ENCODE results near the gene FLCN. TPM values are rescaled to one million over a fixed set of nuclear protein-coding genes. Genes with fewer than 3 reads are reported as not detected.

Gene FLCN
- total and polyA plus RNA-seq, 2 donors (not counting 1 experiment from before 2014, with no cell fraction given), result 16.4 to 68.5 TPM

- no peaks in the 10 kb centered on the region for H4K20me1 ChIP-seq (ENCODE audit: control insufficient read depth, extremely low read depth, insufficient read depth, low read length)
- no peaks in the 10 kb centered on the region for H3K27me3 ChIP-seq (ENCODE audit: control insufficient read depth, insufficient read depth, low read length)
- H3K4me3 ChIP-seq (replicated peaks in 1 of 4; ENCODE audit: control extremely low read depth in 1 of 4, insufficient read depth in 1 of 4, low read depth in 3 of 4, low read length in 4 of 4), result no peak overlapping the region
- H3K9me3 ChIP-seq (ENCODE audit: control insufficient read depth, insufficient read depth, low read depth, low read length), result no peaks in the 10 kb centered on the region
- TF ChIP-seq EZH2 (IDR thresholded peaks at IDR 0.05; ENCODE audit: low read length, missing control alignments) (no peak), CTCF (conservative IDR thresholded peaks at IDR 0.05 in 1 of 2, IDR thresholded peaks at IDR 0.05 in 1 of 2; ENCODE audit: low read depth in 1 of 2, low read length in 2 of 2) (no peak)
- no peak overlapping the region for H3K9ac ChIP-seq (ENCODE audit: insufficient read depth, low read length)
- no peaks in the 10 kb centered on the region for H3K4me1 ChIP-seq (ENCODE audit: control insufficient read depth, extremely low read depth, insufficient read depth, low read length)
- H2AFZ ChIP-seq (ENCODE audit: low read length), result no peak overlapping the region
- H3K4me2 ChIP-seq (ENCODE audit: extremely low read depth, insufficient read depth, low read length), result no peak overlapping the region
- H3K79me2 ChIP-seq (ENCODE audit: control insufficient read depth, insufficient read depth, low read length), result peaks cover 29% of the 10 kb centered on the region
- DNase-seq (ENCODE audit: low read depth in 2 of 2), result no peak
- H3K36me3 ChIP-seq (ENCODE audit: control insufficient read depth, insufficient read depth, low read length), result peaks cover 43% of the 10 kb centered on the region
- H3K27ac ChIP-seq (ENCODE audit: insufficient read depth, low read length), result no peak overlapping the region
These were observed 8.3 kb downstream of the FLCN start for GRCh38 chr17:17228521-17229279.

- H3K4me1 ChIP-seq (ENCODE audit: control insufficient read depth, extremely low read depth, insufficient read depth, low read length), result no peaks in the 10 kb centered on the region
- no peak overlapping the region for H3K27ac ChIP-seq (ENCODE audit: insufficient read depth, low read length)
- H3K4me2 ChIP-seq (ENCODE audit: extremely low read depth, insufficient read depth, low read length), result no peak overlapping the region
- peaks cover 24% of the 10 kb centered on the region for H3K79me2 ChIP-seq (ENCODE audit: control insufficient read depth, insufficient read depth, low read length)
- DNase-seq (ENCODE audit: low read depth in 2 of 2), result no peak
- H2AFZ ChIP-seq (ENCODE audit: low read length), result no peak overlapping the region
- no peak overlapping the region for H3K4me3 ChIP-seq (replicated peaks in 1 of 4; ENCODE audit: control extremely low read depth in 1 of 4, insufficient read depth in 1 of 4, low read depth in 3 of 4, low read length in 4 of 4)
- H3K9ac ChIP-seq (ENCODE audit: insufficient read depth, low read length), result no peak overlapping the region
- H3K9me3 ChIP-seq (ENCODE audit: control insufficient read depth, insufficient read depth, low read depth, low read length), result no peaks in the 10 kb centered on the region
- peaks cover 48% of the 10 kb centered on the region for H3K36me3 ChIP-seq (ENCODE audit: control insufficient read depth, insufficient read depth, low read length)
- no peaks in the 10 kb centered on the region for H3K27me3 ChIP-seq (ENCODE audit: control insufficient read depth, insufficient read depth, low read length)
- TF ChIP-seq CTCF (conservative IDR thresholded peaks at IDR 0.05 in 1 of 2, IDR thresholded peaks at IDR 0.05 in 1 of 2; ENCODE audit: low read depth in 1 of 2, low read length in 2 of 2) (no peak), EZH2 (IDR thresholded peaks at IDR 0.05; ENCODE audit: low read length, missing control alignments) (no peak)
- H4K20me1 ChIP-seq (ENCODE audit: control insufficient read depth, extremely low read depth, insufficient read depth, low read length), result no peaks in the 10 kb centered on the region
These were observed 9.1 kb downstream of the FLCN start for GRCh38 chr17:17227608-17228520.
